Measurements from ENCODE around the gene CLHC1.
A peak's percentile ranks its signal among the peaks of the same experiment; 100 is the strongest.

Gene CLHC1

GRCh38 chr2:55204536-55204935 lies 27.6 kb downstream of the CLHC1 start:
- TF ChIP-seq TEAD4 (IDR thresholded peaks at IDR 0.05): no peak
- no peak for TF ChIP-seq YY1 (IDR thresholded peaks at IDR 0.05; ENCODE audit: low read depth)
- no peak for TF ChIP-seq RAD21 (IDR thresholded peaks at IDR 0.05; ENCODE audit: low read depth)
- TF ChIP-seq USF1 (IDR thresholded peaks at IDR 0.05): no peak
- no peak for TF ChIP-seq NFIC (IDR thresholded peaks at IDR 0.05)
- TF ChIP-seq CEBPB (IDR thresholded peaks at IDR 0.05): no peak
- TF ChIP-seq, protein P1, sequence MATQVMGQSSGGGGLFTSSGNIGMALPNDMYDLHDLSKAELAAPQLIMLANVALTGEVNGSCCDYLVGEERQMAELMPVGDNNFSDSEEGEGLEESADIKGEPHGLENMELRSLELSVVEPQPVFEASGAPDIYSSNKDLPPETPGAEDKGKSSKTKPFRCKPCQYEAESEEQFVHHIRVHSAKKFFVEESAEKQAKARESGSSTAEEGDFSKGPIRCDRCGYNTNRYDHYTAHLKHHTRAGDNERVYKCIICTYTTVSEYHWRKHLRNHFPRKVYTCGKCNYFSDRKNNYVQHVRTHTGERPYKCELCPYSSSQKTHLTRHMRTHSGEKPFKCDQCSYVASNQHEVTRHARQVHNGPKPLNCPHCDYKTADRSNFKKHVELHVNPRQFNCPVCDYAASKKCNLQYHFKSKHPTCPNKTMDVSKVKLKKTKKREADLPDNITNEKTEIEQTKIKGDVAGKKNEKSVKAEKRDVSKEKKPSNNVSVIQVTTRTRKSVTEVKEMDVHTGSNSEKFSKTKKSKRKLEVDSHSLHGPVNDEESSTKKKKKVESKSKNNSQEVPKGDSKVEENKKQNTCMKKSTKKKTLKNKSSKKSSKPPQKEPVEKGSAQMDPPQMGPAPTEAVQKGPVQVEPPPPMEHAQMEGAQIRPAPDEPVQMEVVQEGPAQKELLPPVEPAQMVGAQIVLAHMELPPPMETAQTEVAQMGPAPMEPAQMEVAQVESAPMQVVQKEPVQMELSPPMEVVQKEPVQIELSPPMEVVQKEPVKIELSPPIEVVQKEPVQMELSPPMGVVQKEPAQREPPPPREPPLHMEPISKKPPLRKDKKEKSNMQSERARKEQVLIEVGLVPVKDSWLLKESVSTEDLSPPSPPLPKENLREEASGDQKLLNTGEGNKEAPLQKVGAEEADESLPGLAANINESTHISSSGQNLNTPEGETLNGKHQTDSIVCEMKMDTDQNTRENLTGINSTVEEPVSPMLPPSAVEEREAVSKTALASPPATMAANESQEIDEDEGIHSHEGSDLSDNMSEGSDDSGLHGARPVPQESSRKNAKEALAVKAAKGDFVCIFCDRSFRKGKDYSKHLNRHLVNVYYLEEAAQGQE (IDR thresholded peaks at IDR 0.05; ENCODE audit: low read depth): no peak
- TF ChIP-seq EGR1 (IDR thresholded peaks at IDR 0.05): no peak
- TF ChIP-seq TCF12 (IDR thresholded peaks at IDR 0.05; ENCODE audit: low read depth): no peak
- TF ChIP-seq FOXM1 (IDR thresholded peaks at IDR 0.05; ENCODE audit: borderline replicate concordance, low read depth): no peak
- TF ChIP-seq CREB1 (IDR thresholded peaks at IDR 0.05; ENCODE audit: low read depth): no peak
- TF ChIP-seq, protein P2, sequence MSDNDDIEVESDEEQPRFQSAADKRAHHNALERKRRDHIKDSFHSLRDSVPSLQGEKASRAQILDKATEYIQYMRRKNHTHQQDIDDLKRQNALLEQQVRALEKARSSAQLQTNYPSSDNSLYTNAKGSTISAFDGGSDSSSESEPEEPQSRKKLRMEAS (IDR thresholded peaks at IDR 0.05): no peak
- no peak for TF ChIP-seq EP300 (IDR thresholded peaks at IDR 0.05; ENCODE audit: borderline replicate concordance)
- no peak for TF ChIP-seq ZBTB7A (IDR thresholded peaks at IDR 0.05; ENCODE audit: low read depth)

DNA sequence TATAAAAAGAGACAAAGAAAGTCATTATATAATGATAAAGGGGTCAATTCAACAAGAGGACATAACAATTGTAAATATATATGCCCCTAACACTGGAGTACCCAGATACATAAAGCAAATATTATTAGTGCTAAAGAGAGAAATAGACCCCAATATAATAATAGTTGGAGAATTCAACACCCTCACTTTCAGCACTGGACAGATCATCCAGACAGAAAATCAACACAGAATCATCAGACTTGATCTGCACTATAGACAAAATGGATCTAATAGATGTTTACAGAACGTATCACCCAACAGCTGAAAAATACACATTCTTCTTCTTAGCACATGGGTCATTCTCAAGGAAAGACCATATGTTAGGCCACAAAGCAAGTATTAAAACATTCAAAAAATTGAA lies 31.7 kb downstream of the CLHC1 start:
- TF ChIP-seq FOXM1 (IDR thresholded peaks at IDR 0.05; ENCODE audit: borderline replicate concordance, low read depth): no peak
- TF ChIP-seq, protein P1 (IDR thresholded peaks at IDR 0.05; ENCODE audit: low read depth): peak; percentile 70

- no peak for TF ChIP-seq NFIC (IDR thresholded peaks at IDR 0.05)
- TF ChIP-seq RAD21 (IDR thresholded peaks at IDR 0.05; ENCODE audit: low read depth): no peak
- no peak for TF ChIP-seq ZBTB7A (IDR thresholded peaks at IDR 0.05; ENCODE audit: low read depth)
- TF ChIP-seq, protein P2 (IDR thresholded peaks at IDR 0.05): no peak
- TF ChIP-seq TCF12 (IDR thresholded peaks at IDR 0.05; ENCODE audit: low read depth): no peak
- TF ChIP-seq, protein P1 (IDR thresholded peaks at IDR 0.05; ENCODE audit: low read depth): no peak
- TF ChIP-seq CREB1 (IDR thresholded peaks at IDR 0.05; ENCODE audit: low read depth): no peak
- TF ChIP-seq USF1 (IDR thresholded peaks at IDR 0.05): no peak
- no peak for TF ChIP-seq YY1 (IDR thresholded peaks at IDR 0.05; ENCODE audit: low read depth)
- TF ChIP-seq EP300 (IDR thresholded peaks at IDR 0.05; ENCODE audit: borderline replicate concordance): no peak
- no peak for TF ChIP-seq TEAD4 (IDR thresholded peaks at IDR 0.05)
- no peak for TF ChIP-seq TAF1 (IDR thresholded peaks at IDR 0.05; ENCODE audit: low read depth)
- no peak for TF ChIP-seq CEBPB (IDR thresholded peaks at IDR 0.05)
- no peak for TF ChIP-seq FOXM1 (IDR thresholded peaks at IDR 0.05; ENCODE audit: borderline replicate concordance, low read depth)
- no peak for TF ChIP-seq EGR1 (IDR thresholded peaks at IDR 0.05)
These were observed 35.6 kb downstream of the CLHC1 start for GRCh38 chr2:55196526-55196925.

DNA sequence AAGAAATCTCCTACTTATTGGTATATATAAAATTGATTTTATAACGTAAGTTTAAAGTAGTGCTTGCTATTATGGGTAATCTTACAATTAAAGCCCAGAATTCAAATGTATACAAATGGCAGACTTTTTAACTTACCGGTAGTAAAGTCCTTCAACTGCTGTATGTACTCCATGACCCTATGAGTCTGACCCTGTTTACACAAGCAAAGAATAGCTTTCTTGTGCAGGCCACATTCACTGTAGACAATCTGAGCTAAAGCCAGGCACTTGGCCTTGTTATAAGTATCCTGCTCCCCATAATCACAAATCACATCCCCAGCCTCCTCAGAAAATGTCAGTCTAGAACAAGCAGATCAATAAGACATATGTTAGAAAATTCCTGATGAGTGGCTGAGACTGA lies 51.7 kb downstream of the CLHC1 start:
- TF ChIP-seq CREB1 (IDR thresholded peaks at IDR 0.05; ENCODE audit: low read depth) (no peak), TAF1 (IDR thresholded peaks at IDR 0.05; ENCODE audit: low read depth) (no peak), YY1 (IDR thresholded peaks at IDR 0.05; ENCODE audit: low read depth) (no peak), NFIC (IDR thresholded peaks at IDR 0.05) (no peak), TCF12 (IDR thresholded peaks at IDR 0.05; ENCODE audit: low read depth) (no peak), EGR1 (IDR thresholded peaks at IDR 0.05) (no peak)
- TF ChIP-seq, protein P1 (IDR thresholded peaks at IDR 0.05; ENCODE audit: low read depth): no peak
